Ovary (tissue), 3 donors: ENCODE results near the gene SLC25A51.

ENCODE experiments used
- CTCF ChIP-seq, 3 donors: fragments of 450-650 bp in 2 of 3; fragments of 200-600 bp in 1 of 3; IDR thresholded peaks; one replicate each; pipeline versions ENCODE4 v1.5.1 to v1.8.0; 2016 to 2022; ENCODE audit warnings: antibody characterized with exemption in 3 of 3, mild to moderate bottlenecking in 1 of 3
- POLR2A ChIP-seq: fragments of 450-650 bp; IDR thresholded peaks from one replicate; pipeline ENCODE4 v1.6.1; 2017; ENCODE audit warnings: antibody characterized with exemption, mild to moderate bottlenecking, moderate library complexity
- donor health status: DM: no; HTN: no; CAD: no.

DNA sequence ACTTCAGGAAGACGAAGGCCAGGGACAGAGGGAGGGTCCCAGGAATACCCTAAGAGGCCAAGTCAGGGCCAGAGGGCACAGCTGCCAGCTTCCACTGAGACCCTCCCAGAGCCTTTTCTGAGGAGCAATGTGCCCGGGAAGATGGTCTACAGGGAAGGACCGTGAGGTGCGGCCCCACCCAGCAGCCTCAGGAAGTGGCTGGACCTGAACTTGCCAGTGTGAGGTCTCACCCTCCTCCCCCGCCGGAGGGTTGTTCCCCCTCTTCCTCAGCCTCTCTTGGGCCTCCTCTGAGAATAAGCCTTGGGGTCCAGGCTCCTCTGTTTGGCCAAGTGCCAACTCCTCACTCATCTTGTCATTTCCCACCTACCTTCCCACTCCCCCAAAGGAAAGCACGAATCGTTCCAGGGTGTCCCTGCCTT, 13.4 kb upstream of the SLC25A51 start:
- TF ChIP-seq POLR2A (no peak), CTCF (IDR thresholded peaks at IDR 0.05) (no peak)
